ENCODE results near the gene MAN2B2. TPM values are rescaled to one million over a fixed set of nuclear protein-coding genes. Genes with fewer than 3 reads are reported as not detected.

The MAN2B2 gene
- total RNA-seq: 15.2 and 20.5 TPM in 2 replicates
- polyA plus RNA-seq (2012): 37.6 TPM

DNA sequence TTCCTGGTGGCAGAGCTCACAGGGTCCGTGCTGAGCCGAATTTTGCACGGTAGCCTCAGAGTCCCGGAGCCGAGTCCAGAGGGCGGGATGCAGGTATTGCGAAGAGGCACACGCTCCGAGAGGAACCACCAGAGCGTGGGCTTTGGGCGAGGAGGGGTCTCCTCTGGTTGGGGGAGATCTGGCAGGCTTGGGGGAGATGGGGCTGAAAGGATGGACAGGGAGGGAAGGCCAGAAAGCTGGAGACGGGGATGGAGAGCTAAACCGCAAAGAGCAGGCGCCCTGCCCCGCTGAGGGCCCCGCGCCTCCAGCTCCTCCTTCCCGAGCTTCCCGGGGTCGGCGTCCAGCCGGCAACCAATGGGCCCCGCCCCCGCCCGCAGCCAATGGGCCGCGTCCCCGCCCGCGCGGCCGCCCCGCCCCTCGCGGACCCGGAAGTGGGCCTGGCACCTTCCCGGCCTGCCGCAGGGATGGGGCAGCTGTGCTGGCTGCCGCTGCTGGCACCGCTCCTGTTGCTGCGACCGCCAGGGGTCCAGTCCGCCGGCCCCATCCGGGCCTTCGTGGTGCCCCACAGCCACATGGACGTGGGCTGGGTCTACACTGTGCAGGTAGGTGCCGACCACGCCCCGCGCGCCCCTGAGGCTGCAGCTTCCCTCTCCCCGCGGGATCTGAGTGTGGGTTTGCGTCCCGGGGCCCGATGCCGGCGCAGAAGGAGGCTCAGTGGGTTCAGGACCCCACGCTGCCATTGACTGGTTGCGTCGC, at the start of gene MAN2B2:
MAN2B2 (plus strand) TSS at position 443 of the 756 bp plus-strand sequence; CDS start at position 465, 22 bp downstream.
- DNase-seq (ENCODE audit: low read depth): peak; percentile 85

GRCh38 chr4:6525474-6525873, 49.5 kb upstream of the MAN2B2 start:
- DNase-seq (ENCODE audit: low read depth): no peak

- no peak for DNase-seq (ENCODE audit: low read depth)
Observed at GRCh38 chr4:6526156-6526555, 48.8 kb upstream of the MAN2B2 start.

- no peak for DNase-seq (ENCODE audit: low read depth)
Observed at GRCh38 chr4:6526671-6527091, 48.3 kb upstream of the MAN2B2 start.

DNA sequence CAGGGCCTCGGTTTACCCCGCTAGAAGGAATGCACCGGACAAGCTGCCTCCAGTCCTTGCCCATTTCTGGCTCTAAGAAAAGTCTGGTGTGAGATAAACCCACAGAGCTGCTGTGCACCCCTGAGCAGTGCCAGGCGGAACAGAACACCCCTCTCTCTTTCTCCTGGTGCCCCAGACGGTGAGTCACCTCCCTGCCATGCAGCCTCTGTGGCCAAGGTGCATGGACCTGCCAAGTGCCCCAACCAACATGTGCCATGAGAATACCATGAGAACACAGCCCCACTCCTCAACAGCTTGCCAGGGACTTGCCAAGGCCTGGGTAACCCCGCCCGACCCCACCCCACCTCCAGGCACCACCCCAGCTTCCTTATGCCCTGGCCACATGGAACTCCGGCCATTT, 47.7 kb upstream of the MAN2B2 start:
- no peak for DNase-seq (ENCODE audit: low read depth)

GRCh38 chr4:6527683-6528595, 47.0 kb upstream of the MAN2B2 start:
- DNase-seq (ENCODE audit: low read depth): no peak

DNA sequence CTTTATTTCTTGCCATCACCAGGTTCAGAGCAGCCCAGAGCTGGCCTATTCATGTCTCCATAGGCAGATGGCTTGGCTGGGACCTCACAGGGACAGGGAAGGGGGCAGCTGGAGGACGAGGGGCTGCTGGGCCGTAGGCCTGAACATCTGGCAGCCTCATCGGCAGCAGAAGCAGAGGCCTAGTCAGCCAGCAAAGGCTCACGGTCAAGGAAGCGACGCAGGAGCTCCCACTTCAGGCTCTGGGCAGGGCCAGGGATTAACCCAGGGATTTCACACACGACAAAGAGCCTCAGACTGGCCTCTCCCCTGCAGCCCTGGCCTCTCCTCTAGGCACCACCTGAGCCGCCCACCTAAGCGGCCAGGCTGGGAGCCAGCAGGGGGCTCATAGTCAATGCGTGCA, 46.0 kb upstream of the MAN2B2 start:
- DNase-seq (ENCODE audit: low read depth): no peak

DNA sequence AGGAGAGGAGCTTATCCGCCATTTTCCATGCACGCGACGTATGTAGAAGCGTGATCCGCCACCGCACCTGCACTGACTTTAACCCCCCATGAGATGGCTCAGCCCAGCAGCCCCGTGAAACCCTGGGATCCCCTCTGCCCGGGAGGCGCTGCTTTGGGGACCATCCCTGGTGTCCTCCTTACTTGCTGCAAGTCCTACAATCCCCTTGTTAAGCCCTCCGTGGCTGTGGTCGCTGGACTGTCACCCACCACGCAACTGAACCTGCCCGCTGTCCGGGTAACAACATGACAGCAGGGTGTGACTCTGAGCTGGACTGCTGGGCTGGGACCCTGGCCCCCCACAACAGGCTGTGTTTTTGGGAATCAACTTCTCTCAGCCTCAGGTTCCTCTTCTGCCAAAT, 44.7 kb upstream of the MAN2B2 start:
- no peak for DNase-seq (ENCODE audit: low read depth)

- no peak for DNase-seq (ENCODE audit: low read depth)
Observed at GRCh38 chr4:6530964-6531363, 44.0 kb upstream of the MAN2B2 start.

DNA sequence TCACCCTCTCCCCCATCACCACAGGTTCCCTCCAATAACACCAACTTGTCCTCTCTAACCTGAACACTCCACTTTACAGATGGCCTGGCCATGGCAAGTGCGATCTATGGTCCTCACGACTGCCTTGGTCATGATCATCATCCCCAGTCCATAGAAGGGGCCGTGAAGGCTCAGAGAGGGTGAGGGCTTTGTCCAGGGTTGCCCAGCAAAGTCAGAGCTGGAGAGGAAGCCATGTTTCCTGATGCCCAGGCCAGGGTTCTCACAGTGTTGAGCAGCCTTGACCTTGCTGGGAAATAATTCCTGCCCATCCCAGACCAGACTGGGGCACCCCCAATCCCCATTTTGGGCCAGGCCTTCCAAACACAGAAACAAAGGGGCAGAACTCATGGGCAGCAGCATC, 42.9 kb upstream of the MAN2B2 start:
- no peak for DNase-seq (ENCODE audit: low read depth)

- peak; percentile 59 for DNase-seq (ENCODE audit: low read depth)
Observed at GRCh38 chr4:6532658-6533057, 42.3 kb upstream of the MAN2B2 start.

GRCh38 chr4:6534050-6534449, 40.9 kb upstream of the MAN2B2 start:
- DNase-seq (ENCODE audit: low read depth): no peak

DNA sequence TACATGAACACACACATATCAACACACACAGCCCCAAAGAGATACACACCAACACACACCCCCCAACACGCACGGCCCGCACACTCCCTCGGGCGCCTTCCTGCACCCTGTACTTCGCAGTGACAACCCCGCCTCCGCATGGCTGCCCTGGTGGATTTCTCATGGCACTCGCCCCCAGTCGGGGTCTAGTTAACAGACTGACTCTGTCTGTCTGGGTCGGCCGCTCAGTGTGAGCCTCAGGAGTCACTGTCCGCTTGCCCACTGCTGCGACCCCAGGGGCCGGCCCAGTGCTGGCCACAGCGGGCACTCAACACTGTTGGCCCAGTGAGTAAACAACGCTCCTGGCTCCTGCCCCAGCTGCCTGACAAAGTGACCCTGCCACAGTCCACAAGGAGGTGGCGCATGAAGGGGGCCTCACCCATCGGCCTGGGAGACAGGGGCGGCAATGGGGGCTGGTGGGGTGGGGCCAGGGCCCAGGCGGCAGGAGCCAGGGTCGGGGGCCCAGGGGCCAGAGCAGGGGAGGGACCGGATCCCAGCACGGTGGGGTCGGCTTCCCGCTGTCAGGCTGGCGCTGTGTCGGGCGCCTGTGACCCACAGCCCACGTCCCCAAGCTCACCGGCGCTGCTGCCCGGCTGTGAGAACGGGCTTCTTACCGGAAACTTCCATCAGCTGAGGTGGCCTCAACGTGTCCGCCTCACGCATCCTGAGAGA, 40.2 kb upstream of the MAN2B2 start:
- no peak for DNase-seq (ENCODE audit: low read depth)

- no peak for DNase-seq (ENCODE audit: low read depth)
Observed at GRCh38 chr4:6535329-6535692, 39.7 kb upstream of the MAN2B2 start.

- no peak for DNase-seq (ENCODE audit: low read depth)
Observed at GRCh38 chr4:6535706-6536105, 39.3 kb upstream of the MAN2B2 start.

- no peak for DNase-seq (ENCODE audit: low read depth)
Observed at GRCh38 chr4:6538111-6538510, 36.9 kb upstream of the MAN2B2 start.

DNA sequence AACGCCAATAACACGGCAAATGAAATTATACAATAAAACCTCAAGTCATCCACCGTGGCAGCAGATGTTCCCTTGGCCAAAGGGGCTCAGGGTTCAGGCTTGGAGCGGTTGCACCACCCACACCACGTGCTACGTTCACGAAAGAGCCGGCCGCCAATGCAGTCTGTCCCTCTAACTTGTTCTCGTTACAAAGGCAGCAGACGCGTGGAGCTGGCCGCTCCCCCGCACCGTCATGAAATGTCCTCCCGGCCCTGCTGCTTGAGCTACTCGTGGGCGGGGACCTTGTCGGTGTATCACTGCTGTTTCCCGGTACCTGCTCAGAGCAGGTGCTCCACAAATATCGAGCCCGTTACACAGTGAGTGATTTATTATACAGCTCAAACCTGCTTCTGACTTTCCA, 36.4 kb upstream of the MAN2B2 start:
- DNase-seq (ENCODE audit: low read depth): no peak

- DNase-seq (ENCODE audit: low read depth): no peak
Observed at GRCh38 chr4:6539009-6539764, 35.8 kb upstream of the MAN2B2 start.

DNA sequence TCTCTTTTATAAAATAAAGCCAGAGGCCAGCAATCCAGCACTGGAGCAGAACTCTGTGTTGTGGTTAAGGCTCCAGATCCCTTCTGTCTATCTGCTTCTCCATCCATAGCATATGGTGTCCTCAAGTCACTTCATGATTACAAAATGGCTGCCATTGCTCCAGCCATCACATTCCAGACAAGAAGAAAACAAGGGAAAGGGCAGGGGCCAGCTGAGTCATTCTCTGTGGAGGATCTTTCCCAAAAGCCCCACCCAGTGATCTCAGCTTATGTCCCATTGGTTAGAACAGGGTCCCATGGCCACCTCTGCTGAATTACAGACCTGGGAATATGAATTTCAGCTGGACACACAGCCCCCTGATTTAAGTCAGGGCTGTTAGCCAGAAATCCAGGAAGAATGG, 34.1 kb upstream of the MAN2B2 start:
- DNase-seq (ENCODE audit: low read depth): no peak

DNA sequence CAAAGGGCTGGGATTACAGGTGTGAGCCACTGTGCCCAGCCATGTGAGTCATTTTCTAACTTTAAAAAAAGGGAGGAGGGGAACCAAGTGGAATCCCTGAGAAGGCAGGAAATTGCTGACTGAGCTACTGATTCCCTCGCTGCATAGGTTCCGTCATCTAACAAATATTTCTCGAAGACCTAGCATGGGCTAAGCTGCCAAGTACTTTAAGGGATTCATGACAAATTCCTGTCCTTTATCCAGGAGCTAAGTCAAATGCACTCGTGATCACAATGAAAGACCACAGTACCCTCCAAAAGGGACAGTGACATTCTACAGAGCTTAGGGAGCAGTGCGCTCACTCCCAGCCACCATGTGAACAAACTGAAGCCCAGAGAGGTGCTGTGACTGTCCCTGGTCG, 33.2 kb upstream of the MAN2B2 start:
- no peak for DNase-seq (ENCODE audit: low read depth)

GRCh38 chr4:6542951-6543350, 32.0 kb upstream of the MAN2B2 start:
- no peak for DNase-seq (ENCODE audit: low read depth)

All from myocyte (in vitro differentiated cells).